ENCODE measurements around the gene FAM83C. TPM values are rescaled to one million over a fixed set of nuclear protein-coding genes. Genes with fewer than 3 reads are reported as not detected.

FAM83C gene
- total and polyA plus RNA-seq, 10 of the 15 experiments (the other 5 are each of a cell fraction or from before 2014, with no cell fraction given) = not detected

DNA sequence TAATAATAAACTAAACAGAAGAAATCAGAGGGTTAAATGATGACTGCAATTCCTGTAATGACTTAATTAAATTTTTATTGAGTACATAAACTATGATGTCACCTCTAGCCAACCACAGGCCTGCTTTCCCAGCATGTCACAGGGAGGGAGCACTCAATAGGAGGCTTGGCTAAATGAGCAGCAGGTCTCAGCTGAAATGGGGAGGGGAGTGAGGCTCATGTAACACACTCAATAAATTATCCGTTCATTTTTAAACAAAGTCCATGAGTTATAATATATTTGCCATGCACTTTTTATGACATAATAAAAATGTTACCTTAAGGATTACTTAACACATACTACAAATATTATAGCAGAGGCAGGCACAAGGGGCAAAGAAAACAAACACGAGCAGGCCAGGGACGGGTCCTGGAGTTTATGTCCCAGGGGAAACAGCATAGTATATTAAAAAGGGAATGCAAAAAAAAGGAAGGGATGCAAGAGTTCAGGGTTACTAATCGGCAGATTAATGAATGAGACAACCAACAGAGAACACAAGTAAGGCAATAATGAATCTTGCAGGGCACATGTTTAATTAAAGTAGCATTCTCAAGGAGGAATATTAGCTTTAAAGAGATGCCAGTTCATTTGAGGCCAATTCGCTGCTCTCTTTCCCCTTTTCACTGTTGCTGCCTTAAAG, 27.1 kb upstream of the FAM83C start:
- RAD21 ChIA-PET (ENCODE audit: unreplicated experiment) = no interaction called here
- no peak for DNase-seq (ENCODE audit: low read depth, low spot score)
- no TSS peak for BruUV-seq (replicated peaks)
- Histone ChIP-seq H3K4me2 (ENCODE audit: control insufficient read depth, insufficient read depth) (no peak overlapping the region), H3K36me3 (ENCODE audit: control insufficient read depth in 2 of 2, insufficient read depth in 2 of 2, low read length in 1 of 2) (peaks cover 0 to 2% of the 10 kb centered on the region in 2 experiments; a peak in 1 of 4 replicates), H3K27ac (ENCODE audit: control insufficient read depth, insufficient read depth) (no peak overlapping the region), H3K4me1 (ENCODE audit: control insufficient read depth, insufficient read depth, low read length) (no peaks in the 10 kb centered on the region), H4K20me1 (ENCODE audit: control insufficient read depth, insufficient read depth) (no peaks in the 10 kb centered on the region), H3K9ac (ENCODE audit: control insufficient read depth, insufficient read depth, low read length) (no peak overlapping the region), H3K4me3 (no peak overlapping the region), H3K9me3 (replicated peaks; ENCODE audit: control insufficient read depth, insufficient read depth, low read length) (no peaks in the 10 kb centered on the region), H2AFZ (ENCODE audit: control insufficient read depth, low read depth, low read length) (no peak overlapping the region), H3K27me3 (replicated peaks in 1 of 2; ENCODE audit: control insufficient read depth in 2 of 2, insufficient read depth in 2 of 2, low read length in 1 of 2) (no peaks in the 10 kb centered on the region), H3K79me2 (ENCODE audit: control insufficient read depth, insufficient read depth, low read length) (no peaks in the 10 kb centered on the region)
- POLR2A ChIA-PET = no interaction called here
- no peak for FAIRE-seq
- TF ChIP-seq NFYB (IDR thresholded peaks at IDR 0.05; ENCODE audit: insufficient read depth, low read depth, low read length) (no peak), PAX5 (IDR thresholded peaks at IDR 0.05; ENCODE audit: borderline replicate concordance, low read depth, low read length) (no peak), BCL11A (IDR thresholded peaks at IDR 0.05; ENCODE audit: low read depth, low read length) (no peak), HDAC6 (IDR thresholded peaks at IDR 0.05; ENCODE audit: unreplicated experiment) (no peak), SMC3 (IDR thresholded peaks at IDR 0.05; ENCODE audit: borderline replicate concordance, low read length) (no peak), SIX5 (IDR thresholded peaks at IDR 0.05; ENCODE audit: low read depth, low read length, severe bottlenecking) (no peak), CBX3 (IDR thresholded peaks at IDR 0.05; ENCODE audit: borderline replicate concordance, low read depth) (no peak), YBX1 (IDR thresholded peaks at IDR 0.05) (no peak), CREB1 (IDR thresholded peaks at IDR 0.05; ENCODE audit: low read depth) (no peak), SUPT20H (IDR thresholded peaks at IDR 0.05; ENCODE audit: borderline replicate concordance, control insufficient read depth, low read depth, low read length) (no peak)
- TF ChIP-seq, protein P1, sequence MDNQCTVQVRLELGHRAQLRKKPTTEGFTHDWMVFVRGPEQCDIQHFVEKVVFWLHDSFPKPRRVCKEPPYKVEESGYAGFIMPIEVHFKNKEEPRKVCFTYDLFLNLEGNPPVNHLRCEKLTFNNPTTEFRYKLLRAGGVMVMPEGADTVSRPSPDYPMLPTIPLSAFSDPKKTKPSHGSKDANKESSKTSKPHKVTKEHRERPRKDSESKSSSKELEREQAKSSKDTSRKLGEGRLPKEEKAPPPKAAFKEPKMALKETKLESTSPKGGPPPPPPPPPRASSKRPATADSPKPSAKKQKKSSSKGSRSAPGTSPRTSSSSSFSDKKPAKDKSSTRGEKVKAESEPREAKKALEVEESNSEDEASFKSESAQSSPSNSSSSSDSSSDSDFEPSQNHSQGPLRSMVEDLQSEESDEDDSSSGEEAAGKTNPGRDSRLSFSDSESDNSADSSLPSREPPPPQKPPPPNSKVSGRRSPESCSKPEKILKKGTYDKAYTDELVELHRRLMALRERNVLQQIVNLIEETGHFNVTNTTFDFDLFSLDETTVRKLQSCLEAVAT (IDR thresholded peaks at IDR 0.05) = no peak
- ATAC-seq = no peak
- in situ Hi-C loops (cut with MboI) = no loop called here
- intact Hi-C loops (cut with micrococcal nuclease; ENCODE audit: unreplicated experiment) = no loop called here
- CTCF ChIA-PET = interaction anchor here (2.6 kb wide), 1 partner anchor 11 kb away, joined by 13 read pairs; no protein-coding TSS in a partner anchor
- SMC1A ChIA-PET (ENCODE audit: uncharacterized antibody, unreplicated experiment) = no interaction called here
- WGBS (ENCODE audit: insufficient coverage, insufficient replicate concordance, low lambda C conversion rate, missing lambda C conversion rate) = 100% methylated on average over 5 of the region's 5 CpGs
